ENCODE measurements around the gene TRAPPC12.

- no peak for TF ChIP-seq CTCF (IDR thresholded peaks at IDR 0.05)
- TF ChIP-seq POLR2A (IDR thresholded peaks at IDR 0.05): no peak
Measured at GRCh38 chr2:3486047-3487027, 106.8 kb downstream of the TRAPPC12 start.

Data from tibial nerve (tissue), 3 donors.